NB4 (cell line): ENCODE measurements around the gene PGBD5.

Experiments
- CTCF ChIP-seq: IDR thresholded peaks from one replicate; pipeline ENCODE4 v1.5.1; 2012; ENCODE audit warnings: low read depth, low read length
- MAX ChIP-seq: IDR thresholded peaks from 2 replicates; pipeline ENCODE4 v1.6.1; 2011; ENCODE audit warnings: low read depth, low read length
- POLR2A ChIP-seq: IDR thresholded peaks from 2 replicates; pipeline ENCODE4 v1.6.1; 2011; ENCODE audit warnings: mild to moderate bottlenecking; ENCODE audit not compliant: insufficient read length; ENCODE audit errors: extremely low read depth

- no peak for TF ChIP-seq POLR2A
- TF ChIP-seq CTCF = no peak
- no peak for TF ChIP-seq MAX
These were observed 32.4 kb downstream of the PGBD5 start for GRCh38 chr1:230393722-230394121.
